HG02884 (cell line): ENCODE results near the gene PTGR3.

Source experiments
- ATAC-seq: cut with Tn5 transposase; IDR thresholded peaks from one replicate; pipeline ENCODE4 v1.9.1; 2021; ENCODE audit warnings: mild to moderate bottlenecking, moderate library complexity; ENCODE audit not compliant: unreplicated experiment

The PTGR3 gene

GRCh38 chr18:75170916-75171315, 38.0 kb downstream of the PTGR3 start:
- ATAC-seq, result no peak

GRCh38 chr18:75170022-75170789, 38.7 kb downstream of the PTGR3 start:
- no peak for ATAC-seq

- no peak for ATAC-seq
Observed at GRCh38 chr18:75169411-75169810, 39.5 kb downstream of the PTGR3 start.

DNA sequence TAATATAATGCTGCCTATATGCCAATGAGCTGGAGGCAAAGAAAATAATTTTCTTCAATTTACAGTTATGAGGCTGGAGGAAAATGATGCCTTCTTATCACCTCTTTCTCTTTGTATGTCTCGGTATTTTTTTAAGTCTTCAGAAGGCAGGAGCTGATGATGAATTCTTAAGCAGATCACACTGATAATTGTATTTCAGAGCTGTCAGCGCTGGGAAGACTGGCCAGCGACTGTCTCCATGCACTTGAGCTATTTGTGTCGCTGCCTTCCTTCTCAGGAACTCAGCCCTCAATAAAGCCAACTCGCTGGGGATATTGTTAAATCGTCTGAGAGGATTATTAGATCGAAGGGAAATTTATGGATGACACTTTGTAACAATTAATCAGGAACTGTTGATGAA, 40.3 kb downstream of the PTGR3 start:
- ATAC-seq, result no peak

GRCh38 chr18:75167759-75168618, 41.0 kb downstream of the PTGR3 start:
- no peak for ATAC-seq

DNA sequence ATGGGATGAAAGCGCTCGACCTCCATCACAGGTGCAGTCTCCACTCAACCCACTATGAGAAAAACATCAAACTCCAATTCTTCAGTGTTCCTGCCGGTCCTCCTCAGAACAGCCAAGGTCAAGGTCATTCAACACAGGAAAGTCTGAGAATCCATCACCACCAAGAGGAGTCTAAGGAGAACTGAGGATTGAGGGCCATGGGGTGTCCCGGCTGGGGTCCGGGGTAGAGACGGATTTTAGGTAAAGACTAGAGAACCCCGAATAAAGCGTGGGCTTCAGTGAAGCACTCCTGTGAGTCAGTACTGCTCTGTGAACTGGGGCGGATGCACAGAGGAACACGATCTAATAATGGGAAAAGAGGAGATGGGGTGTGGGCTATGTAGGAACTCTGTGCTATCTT, 41.8 kb downstream of the PTGR3 start:
- no peak for ATAC-seq

GRCh38 chr18:75165926-75166325, 43.0 kb downstream of the PTGR3 start:
- ATAC-seq, result no peak

DNA sequence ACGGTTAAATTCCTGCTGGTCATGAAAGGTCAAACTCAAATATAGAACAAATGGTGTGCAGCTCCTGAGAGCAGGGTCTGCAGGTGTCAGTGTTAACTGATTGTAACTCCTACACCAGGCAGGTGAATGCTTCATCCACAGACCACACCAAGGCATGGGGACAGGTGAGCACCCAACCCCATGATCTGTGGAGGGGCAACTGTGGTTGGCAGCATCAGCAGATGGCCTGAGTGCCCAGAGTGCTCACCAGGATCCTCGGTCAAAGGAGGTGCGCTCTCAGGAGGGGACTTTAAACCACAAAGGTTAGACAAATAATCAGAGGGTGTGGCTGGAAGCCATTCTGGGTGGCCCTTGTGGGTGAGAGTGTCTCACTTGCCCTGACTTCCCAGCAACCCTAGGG, 44.5 kb downstream of the PTGR3 start:
- no peak for ATAC-seq

DNA sequence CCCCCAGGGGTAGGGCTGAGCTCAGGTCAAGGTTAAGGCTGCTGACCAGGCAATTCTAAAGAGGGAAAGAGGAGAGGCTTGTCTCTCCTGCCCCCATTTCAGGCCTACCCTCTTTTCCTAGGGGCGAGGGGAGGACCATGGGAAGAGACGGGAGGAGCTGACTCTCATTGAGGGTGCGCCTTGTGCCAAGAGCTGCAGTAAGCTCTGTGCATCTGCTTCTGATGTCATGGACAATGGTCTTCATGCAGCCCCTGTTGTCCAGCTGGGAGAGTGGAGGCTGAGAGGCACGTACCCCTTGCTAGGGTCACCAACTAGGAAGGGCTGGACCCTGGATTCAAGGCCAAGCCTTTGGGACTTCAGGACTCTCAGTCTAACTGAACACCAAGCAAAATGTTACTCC, 45.2 kb downstream of the PTGR3 start:
- ATAC-seq, result no peak

DNA sequence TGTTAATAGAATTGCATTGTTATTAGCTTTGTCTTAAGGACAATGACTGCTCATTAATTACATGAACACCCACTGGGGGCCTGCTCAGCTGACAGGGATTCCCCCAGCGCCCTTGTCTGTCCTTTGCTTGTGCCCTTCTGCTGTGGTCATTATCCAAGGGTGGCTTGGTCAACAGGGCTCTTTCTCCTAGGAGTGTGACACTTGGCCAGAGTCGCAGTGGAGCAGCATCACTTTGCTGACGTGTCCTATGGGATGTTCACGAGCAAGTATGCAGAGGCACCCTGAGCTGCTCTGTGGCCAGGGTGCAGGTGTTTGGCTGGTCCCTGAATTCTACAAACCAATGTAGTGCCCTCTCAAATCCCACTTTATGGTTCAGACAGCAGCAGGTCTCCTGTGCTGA, 46.0 kb downstream of the PTGR3 start:
- ATAC-seq, result no peak

DNA sequence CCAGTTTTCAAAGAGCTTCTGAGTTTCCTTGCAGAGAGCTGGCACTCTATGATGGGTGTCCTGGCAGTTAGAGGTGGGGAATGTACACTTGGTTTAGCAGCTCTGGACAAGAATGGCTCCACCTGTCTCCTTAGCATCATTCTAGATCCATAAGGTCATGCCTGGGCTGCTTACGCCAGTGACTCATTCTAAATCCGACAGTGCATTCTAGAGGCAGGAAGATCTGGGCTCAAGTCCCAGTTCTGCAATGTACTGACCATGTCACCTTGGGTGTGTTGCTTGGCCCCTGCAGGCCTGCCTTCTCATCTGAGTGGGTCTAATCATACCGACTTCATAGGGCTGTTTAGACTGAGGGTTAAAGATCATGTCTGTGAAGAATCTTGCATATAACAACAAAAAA, 46.5 kb downstream of the PTGR3 start:
- no peak for ATAC-seq

GRCh38 chr18:75161256-75162028, 47.5 kb downstream of the PTGR3 start:
- no peak for ATAC-seq

DNA sequence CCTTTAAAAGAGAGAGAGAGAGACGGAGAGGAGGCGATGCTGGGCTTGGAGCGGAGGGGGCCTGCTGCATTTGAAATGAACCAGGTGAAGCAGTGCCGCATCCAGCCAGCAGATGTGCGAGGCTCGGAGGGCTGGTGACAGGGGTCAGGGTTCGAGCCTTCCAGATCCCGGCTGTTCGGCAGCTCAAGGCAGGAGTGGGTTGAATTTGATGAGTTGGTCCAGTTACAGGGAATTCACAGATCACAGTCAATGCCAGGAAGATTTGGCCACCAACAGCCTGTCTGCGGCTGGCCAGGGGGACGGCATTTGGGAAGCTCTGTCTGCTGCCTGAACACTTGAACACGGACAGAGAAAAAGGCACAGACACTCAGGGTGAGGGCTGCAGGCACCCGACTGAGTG, 48.6 kb downstream of the PTGR3 start:
- no peak for ATAC-seq

DNA sequence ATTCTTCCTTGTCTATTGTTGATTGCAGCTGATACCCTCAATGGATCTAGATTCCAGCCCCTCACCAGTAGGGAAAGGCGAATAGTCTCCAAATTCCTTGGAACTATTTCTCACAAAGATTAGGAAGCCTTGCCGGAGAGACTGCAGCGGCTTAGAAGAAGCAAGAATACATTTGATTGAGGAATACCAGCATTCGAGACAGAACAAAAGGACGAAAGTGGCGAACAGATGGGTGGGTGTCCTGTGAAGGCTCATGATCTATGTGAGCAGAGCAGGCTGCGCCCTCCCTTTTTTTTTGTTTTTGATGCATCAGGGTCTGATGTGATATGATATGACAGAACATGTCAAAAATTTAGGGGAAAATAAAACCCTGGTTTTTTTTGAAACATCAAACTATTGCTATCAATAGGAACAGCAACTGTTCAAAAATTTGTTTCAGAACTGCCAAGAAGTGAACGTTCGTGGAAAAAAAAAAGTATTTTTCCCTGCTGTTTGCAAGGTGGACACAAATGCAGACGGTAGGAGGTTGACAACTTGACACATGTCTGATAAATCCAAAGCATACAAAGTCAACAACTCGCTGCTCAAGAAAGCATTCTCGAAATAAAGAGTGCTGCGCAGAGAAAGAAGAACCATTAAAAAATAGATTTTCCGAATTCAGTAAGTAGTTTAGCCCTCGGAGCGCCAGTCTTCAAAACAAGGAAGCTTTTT, 49.1 kb downstream of the PTGR3 start:
- no peak for ATAC-seq

GRCh38 chr18:75159238-75159518, 49.8 kb downstream of the PTGR3 start:
- no peak for ATAC-seq
